ENCODE results near the gene TCF7.

Gene TCF7

GRCh38 chr5:134090522-134090921 lies 24.0 kb upstream of the TCF7 start:
- Histone ChIP-seq H3K27ac (replicated peaks) (no peak overlapping the region), H3K4me3 (replicated peaks; ENCODE audit: insufficient read depth, low read length) (no peak overlapping the region), H3K27me3 (ENCODE audit: insufficient read depth, poor library complexity, severe bottlenecking) (no peaks in the 10 kb centered on the region)
- DNase-seq (ENCODE audit: low read depth in 1 of 2, low spot score in 1 of 2): no peak
- TF ChIP-seq POLR2AphosphoS5 (IDR thresholded peaks at IDR 0.05; ENCODE audit: low read depth) (no peak), REST (IDR thresholded peaks at IDR 0.05; ENCODE audit: insufficient replicate concordance, low read depth) (no peak)

GRCh38 chr5:134091626-134092121 lies 22.8 kb upstream of the TCF7 start:
- no peaks in the 10 kb centered on the region for H3K27me3 ChIP-seq (ENCODE audit: insufficient read depth, poor library complexity, severe bottlenecking)
- no peak overlapping the region for H3K4me3 ChIP-seq (replicated peaks; ENCODE audit: insufficient read depth, low read length)
- DNase-seq (ENCODE audit: low read depth in 1 of 2, low spot score in 1 of 2): no peak
- TF ChIP-seq, protein P1, sequence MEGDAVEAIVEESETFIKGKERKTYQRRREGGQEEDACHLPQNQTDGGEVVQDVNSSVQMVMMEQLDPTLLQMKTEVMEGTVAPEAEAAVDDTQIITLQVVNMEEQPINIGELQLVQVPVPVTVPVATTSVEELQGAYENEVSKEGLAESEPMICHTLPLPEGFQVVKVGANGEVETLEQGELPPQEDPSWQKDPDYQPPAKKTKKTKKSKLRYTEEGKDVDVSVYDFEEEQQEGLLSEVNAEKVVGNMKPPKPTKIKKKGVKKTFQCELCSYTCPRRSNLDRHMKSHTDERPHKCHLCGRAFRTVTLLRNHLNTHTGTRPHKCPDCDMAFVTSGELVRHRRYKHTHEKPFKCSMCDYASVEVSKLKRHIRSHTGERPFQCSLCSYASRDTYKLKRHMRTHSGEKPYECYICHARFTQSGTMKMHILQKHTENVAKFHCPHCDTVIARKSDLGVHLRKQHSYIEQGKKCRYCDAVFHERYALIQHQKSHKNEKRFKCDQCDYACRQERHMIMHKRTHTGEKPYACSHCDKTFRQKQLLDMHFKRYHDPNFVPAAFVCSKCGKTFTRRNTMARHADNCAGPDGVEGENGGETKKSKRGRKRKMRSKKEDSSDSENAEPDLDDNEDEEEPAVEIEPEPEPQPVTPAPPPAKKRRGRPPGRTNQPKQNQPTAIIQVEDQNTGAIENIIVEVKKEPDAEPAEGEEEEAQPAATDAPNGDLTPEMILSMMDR (IDR thresholded peaks at IDR 0.05; ENCODE audit: insufficient read depth, low read length): no peak
- TF ChIP-seq POLR2AphosphoS5 (IDR thresholded peaks at IDR 0.05; ENCODE audit: low read depth) (no peak), SPI1 (IDR thresholded peaks at IDR 0.05; ENCODE audit: borderline replicate concordance, low read depth) (no peak), REST (IDR thresholded peaks at IDR 0.05; ENCODE audit: insufficient replicate concordance, low read depth) (no peak), GABPA (IDR thresholded peaks at IDR 0.05; ENCODE audit: low read depth) (no peak)
- no peak overlapping the region for H3K27ac ChIP-seq (replicated peaks)

GRCh38 chr5:134092875-134093274 lies 21.6 kb upstream of the TCF7 start:
- no peak overlapping the region for H3K27ac ChIP-seq (replicated peaks)
- no peaks in the 10 kb centered on the region for H3K27me3 ChIP-seq (ENCODE audit: insufficient read depth, poor library complexity, severe bottlenecking)
- no peak for TF ChIP-seq POLR2AphosphoS5 (IDR thresholded peaks at IDR 0.05; ENCODE audit: low read depth)
- no peak for TF ChIP-seq REST (IDR thresholded peaks at IDR 0.05; ENCODE audit: insufficient replicate concordance, low read depth)
- TF ChIP-seq, protein P1 (IDR thresholded peaks at IDR 0.05; ENCODE audit: insufficient read depth, low read length): no peak
- TF ChIP-seq GABPA (IDR thresholded peaks at IDR 0.05; ENCODE audit: low read depth): no peak
- no peak for TF ChIP-seq SPI1 (IDR thresholded peaks at IDR 0.05; ENCODE audit: borderline replicate concordance, low read depth)
- no peak for DNase-seq (ENCODE audit: low read depth in 1 of 2, low spot score in 1 of 2)
- H3K4me3 ChIP-seq (replicated peaks; ENCODE audit: insufficient read depth, low read length): no peak overlapping the region

All from HL-60 (cell line).